ENCODE measurements around the gene SLC25A30. TPM values are rescaled to one million over a fixed set of nuclear protein-coding genes. Genes with fewer than 3 reads are reported as not detected.

SLC25A30 gene
- total and polyA plus RNA-seq, 9 of the 15 experiments (the other 6 are each of a cell fraction or from before 2014, with no cell fraction given), result 1.1 to 11.1 (median 5.6) TPM

DNA sequence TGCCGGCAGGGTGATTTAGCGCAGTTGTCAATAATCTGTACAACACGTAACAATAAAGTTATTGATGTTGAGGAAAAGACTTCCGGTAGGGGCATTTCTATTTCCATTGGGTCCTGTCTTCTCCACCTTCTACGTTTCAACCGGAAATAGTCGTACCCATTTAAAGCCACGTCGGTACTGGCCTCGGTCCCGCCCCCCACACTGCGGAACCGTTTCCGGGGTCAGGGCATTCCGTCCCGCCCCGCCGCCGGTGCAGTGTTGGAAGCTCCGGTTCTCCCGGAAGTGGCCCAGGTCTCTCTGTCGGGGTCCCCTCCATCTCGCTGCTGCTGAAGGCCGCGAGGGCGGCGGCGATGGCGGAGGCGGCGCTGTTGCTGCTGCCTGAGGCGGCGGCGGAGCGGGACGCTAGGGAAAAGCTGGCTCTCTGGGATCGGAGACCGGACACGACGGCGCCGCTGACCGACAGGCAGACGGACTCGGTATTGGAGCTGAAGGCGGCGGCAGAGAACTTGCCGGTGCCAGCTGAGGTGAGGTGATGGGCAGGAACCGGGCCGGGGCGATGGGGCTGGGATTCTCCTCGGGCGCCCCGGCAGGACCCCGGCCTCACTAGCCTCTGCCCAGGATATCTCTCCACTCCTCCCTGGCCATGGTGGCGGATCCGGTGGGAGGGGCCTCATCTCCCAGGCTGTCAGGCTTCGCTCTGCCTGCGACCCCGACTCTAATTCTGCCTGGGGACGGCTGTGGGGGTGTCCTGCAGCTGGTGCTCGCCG lies 46.7 kb upstream of the SLC25A30 start, which contains the start of gene COG3 (continued):
- TF ChIP-seq, protein P1, sequence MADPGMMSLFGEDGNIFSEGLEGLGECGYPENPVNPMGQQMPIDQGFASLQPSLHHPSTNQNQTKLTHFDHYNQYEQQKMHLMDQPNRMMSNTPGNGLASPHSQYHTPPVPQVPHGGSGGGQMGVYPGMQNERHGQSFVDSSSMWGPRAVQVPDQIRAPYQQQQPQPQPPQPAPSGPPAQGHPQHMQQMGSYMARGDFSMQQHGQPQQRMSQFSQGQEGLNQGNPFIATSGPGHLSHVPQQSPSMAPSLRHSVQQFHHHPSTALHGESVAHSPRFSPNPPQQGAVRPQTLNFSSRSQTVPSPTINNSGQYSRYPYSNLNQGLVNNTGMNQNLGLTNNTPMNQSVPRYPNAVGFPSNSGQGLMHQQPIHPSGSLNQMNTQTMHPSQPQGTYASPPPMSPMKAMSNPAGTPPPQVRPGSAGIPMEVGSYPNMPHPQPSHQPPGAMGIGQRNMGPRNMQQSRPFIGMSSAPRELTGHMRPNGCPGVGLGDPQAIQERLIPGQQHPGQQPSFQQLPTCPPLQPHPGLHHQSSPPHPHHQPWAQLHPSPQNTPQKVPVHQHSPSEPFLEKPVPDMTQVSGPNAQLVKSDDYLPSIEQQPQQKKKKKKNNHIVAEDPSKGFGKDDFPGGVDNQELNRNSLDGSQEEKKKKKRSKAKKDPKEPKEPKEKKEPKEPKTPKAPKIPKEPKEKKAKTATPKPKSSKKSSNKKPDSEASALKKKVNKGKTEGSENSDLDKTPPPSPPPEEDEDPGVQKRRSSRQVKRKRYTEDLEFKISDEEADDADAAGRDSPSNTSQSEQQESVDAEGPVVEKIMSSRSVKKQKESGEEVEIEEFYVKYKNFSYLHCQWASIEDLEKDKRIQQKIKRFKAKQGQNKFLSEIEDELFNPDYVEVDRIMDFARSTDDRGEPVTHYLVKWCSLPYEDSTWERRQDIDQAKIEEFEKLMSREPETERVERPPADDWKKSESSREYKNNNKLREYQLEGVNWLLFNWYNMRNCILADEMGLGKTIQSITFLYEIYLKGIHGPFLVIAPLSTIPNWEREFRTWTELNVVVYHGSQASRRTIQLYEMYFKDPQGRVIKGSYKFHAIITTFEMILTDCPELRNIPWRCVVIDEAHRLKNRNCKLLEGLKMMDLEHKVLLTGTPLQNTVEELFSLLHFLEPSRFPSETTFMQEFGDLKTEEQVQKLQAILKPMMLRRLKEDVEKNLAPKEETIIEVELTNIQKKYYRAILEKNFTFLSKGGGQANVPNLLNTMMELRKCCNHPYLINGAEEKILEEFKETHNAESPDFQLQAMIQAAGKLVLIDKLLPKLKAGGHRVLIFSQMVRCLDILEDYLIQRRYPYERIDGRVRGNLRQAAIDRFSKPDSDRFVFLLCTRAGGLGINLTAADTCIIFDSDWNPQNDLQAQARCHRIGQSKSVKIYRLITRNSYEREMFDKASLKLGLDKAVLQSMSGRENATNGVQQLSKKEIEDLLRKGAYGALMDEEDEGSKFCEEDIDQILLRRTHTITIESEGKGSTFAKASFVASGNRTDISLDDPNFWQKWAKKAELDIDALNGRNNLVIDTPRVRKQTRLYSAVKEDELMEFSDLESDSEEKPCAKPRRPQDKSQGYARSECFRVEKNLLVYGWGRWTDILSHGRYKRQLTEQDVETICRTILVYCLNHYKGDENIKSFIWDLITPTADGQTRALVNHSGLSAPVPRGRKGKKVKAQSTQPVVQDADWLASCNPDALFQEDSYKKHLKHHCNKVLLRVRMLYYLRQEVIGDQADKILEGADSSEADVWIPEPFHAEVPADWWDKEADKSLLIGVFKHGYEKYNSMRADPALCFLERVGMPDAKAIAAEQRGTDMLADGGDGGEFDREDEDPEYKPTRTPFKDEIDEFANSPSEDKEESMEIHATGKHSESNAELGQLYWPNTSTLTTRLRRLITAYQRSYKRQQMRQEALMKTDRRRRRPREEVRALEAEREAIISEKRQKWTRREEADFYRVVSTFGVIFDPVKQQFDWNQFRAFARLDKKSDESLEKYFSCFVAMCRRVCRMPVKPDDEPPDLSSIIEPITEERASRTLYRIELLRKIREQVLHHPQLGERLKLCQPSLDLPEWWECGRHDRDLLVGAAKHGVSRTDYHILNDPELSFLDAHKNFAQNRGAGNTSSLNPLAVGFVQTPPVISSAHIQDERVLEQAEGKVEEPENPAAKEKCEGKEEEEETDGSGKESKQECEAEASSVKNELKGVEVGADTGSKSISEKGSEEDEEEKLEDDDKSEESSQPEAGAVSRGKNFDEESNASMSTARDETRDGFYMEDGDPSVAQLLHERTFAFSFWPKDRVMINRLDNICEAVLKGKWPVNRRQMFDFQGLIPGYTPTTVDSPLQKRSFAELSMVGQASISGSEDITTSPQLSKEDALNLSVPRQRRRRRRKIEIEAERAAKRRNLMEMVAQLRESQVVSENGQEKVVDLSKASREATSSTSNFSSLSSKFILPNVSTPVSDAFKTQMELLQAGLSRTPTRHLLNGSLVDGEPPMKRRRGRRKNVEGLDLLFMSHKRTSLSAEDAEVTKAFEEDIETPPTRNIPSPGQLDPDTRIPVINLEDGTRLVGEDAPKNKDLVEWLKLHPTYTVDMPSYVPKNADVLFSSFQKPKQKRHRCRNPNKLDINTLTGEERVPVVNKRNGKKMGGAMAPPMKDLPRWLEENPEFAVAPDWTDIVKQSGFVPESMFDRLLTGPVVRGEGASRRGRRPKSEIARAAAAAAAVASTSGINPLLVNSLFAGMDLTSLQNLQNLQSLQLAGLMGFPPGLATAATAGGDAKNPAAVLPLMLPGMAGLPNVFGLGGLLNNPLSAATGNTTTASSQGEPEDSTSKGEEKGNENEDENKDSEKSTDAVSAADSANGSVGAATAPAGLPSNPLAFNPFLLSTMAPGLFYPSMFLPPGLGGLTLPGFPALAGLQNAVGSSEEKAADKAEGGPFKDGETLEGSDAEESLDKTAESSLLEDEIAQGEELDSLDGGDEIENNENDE (IDR thresholded peaks at IDR 0.05; ENCODE audit: low read depth, low read length), result no peak
- TF ChIP-seq CAMTA2 (CRISPR knock-in tag; conservative IDR thresholded peaks at IDR 0.05) (no peak), TEAD2 (tag; IDR thresholded peaks at IDR 0.05) (no peak), SRSF7 (optimal IDR thresholded peaks at IDR 0.05; ENCODE audit: low read depth, low read length) (no peak), TCF3 (CRISPR knock-in tag; IDR thresholded peaks at IDR 0.05) (no peak), NFXL1 (CRISPR knock-in tag; IDR thresholded peaks at IDR 0.05) (no peak), PYGO2 (tag; IDR thresholded peaks at IDR 0.05) (no peak), JUN (IDR thresholded peaks at IDR 0.05; ENCODE audit: borderline replicate concordance, low read depth, low read length) (no peak), JUN (CRISPR knock-in tag; IDR thresholded peaks at IDR 0.05; ENCODE audit: borderline replicate concordance) (no peak)
- TF ChIP-seq, protein P2, sequence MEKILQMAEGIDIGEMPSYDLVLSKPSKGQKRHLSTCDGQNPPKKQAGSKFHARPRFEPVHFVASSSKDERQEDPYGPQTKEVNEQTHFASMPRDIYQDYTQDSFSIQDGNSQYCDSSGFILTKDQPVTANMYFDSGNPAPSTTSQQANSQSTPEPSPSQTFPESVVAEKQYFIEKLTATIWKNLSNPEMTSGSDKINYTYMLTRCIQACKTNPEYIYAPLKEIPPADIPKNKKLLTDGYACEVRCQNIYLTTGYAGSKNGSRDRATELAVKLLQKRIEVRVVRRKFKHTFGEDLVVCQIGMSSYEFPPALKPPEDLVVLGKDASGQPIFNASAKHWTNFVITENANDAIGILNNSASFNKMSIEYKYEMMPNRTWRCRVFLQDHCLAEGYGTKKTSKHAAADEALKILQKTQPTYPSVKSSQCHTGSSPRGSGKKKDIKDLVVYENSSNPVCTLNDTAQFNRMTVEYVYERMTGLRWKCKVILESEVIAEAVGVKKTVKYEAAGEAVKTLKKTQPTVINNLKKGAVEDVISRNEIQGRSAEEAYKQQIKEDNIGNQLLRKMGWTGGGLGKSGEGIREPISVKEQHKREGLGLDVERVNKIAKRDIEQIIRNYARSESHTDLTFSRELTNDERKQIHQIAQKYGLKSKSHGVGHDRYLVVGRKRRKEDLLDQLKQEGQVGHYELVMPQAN (IDR thresholded peaks at IDR 0.05; ENCODE audit: borderline replicate concordance), result peak; percentile 60; the same call in 1 of the 2 replicates
- TF ChIP-seq, protein P3, sequence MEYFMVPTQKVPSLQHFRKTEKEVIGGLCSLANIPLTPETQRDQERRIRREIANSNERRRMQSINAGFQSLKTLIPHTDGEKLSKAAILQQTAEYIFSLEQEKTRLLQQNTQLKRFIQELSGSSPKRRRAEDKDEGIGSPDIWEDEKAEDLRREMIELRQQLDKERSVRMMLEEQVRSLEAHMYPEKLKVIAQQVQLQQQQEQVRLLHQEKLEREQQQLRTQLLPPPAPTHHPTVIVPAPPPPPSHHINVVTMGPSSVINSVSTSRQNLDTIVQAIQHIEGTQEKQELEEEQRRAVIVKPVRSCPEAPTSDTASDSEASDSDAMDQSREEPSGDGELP (CRISPR knock-in tag; IDR thresholded peaks at IDR 0.05; ENCODE audit: borderline replicate concordance), result peak; percentile 67

All from K562 (cell line).